Stimulated activated CD8-positive, alpha-beta memory T cell treated with anti-CD3 and anti-CD28 coated beads, Interleukin-12 subunit alpha, Interleukin-12 subunit beta, amount 100 ng/mL, for 1 hour (primary cell): ENCODE measurements around the gene SLC16A2.
"Not testable (repeated sequence)": the region's sequence is repeated elsewhere in the genome, so short reads cannot be mapped to it uniquely, and the experiment has no call there.

Experiments
- DNase-seq: peaks from one replicate; pipeline ENCODE4 v3.0.0-alpha.2; 2020; ENCODE audit warnings: low read depth

The SLC16A2 gene

DNA sequence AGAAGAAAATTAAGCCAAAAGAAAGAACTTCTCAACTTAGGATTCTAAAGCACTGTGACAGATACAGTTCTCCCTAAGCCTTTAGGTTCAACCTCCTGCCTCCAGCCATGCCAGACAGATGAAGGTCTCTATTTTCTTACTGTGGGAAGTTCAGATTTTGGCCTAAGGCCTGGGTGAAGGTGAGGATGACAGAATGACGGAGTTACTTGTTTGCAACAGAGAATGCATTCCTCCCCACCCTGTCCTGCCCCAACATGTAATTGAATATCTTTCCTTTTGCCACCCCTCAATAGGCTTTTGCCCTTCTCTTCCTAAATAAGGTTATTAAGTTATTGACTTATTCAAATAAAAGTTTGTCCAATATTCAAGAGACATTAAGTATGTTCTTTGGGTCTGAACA, 25.6 kb downstream of the SLC16A2 start:
- DNase-seq: no peak

DNA sequence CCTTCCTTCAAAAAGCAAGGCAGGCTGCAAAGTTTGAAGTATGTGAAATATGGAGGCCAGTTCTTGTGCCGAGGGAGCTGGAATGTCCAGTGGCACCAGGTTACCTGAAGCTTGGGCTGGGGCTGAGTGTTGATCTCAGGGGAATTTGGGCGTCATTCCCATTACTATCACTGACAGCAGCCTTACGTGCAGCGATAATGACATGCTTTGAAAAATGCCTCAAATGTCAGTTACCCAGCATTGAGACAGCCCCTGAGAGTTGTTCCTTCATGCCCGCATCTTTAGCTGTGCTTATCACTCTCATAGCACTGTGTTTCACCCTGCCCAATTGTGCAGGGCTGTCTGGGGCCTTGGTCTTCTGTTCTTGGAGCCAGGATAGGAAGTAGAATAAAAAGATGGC, 27.4 kb downstream of the SLC16A2 start:
- DNase-seq: no peak

DNA sequence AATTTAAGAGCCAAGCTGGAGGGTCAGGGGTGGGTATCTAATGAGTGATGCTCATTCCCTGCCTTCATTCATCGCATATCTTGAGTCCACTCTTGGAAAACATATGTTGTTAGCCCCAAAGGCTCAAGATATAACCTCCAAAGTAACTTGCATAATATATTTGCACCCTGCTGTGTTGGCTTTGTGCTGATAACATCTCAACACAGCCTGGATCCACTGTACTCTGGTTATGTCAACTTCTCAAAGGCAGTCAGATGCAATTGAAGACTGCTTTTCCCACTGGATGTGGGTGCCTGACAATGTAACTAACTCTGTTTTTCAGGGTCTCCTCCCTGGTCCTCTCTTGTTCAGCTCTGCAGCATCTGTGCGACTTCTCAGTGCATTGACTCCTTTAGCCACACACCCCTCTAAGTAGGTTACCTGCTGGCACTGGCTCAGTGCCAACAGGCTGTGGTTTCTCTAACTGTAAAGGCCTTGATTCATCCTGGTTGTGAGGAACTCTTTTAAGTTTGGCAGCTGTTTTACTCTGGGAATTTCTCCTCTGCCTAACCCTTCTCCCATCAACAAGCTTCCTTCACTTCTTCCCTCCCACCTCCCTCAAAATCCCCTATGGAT, 28.1 kb downstream of the SLC16A2 start:
- DNase-seq: no peak

DNA sequence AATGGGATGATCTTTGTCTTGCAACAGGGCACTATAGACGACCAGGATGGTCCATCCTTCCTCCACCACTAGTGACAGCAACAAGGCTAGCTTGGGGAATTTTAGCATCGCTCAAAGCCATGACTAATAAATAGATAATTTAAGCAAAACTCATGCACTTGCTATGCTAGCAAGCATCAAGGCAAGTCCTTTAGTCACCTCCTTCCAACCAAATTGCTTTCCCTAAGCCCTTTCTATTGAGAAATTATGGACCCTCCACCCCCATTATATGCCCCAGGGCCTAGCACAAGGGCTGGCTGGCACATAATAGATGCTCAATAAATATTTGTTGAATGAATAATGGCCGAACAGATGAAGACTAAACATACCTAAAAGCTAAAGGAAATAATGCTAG, 28.6 kb downstream of the SLC16A2 start:
- DNase-seq: no peak

DNA sequence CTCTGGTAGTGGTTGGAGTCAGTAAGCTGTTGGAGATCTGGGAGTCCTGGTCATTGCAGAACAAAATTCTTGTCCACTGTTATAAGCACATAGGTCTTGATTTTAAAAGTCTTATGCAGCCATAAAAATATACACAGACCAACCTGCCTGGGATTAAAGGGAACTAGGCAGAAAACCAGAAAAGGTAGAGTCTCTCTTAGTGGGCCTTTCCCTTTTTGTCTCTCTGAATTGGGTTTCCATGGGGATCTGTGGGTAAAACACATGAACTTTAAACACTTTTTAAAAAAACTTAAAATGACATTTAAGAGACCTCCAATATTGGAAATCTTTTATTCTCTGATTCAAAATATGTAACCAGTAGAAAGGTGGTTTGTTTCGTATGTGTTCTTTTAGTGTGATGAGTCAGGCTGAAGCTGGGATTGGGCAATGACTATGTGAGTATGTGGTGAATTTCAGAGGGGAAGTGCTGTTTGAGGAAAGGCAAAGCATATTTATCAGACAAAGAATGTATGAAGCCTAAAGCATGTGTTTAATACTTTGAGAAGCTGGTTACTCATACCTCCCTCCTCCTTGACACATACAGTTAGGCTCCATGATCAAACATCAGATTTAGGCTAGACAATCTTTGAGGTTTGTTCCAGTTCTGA, 29.6 kb downstream of the SLC16A2 start:
- no peak for DNase-seq

DNA sequence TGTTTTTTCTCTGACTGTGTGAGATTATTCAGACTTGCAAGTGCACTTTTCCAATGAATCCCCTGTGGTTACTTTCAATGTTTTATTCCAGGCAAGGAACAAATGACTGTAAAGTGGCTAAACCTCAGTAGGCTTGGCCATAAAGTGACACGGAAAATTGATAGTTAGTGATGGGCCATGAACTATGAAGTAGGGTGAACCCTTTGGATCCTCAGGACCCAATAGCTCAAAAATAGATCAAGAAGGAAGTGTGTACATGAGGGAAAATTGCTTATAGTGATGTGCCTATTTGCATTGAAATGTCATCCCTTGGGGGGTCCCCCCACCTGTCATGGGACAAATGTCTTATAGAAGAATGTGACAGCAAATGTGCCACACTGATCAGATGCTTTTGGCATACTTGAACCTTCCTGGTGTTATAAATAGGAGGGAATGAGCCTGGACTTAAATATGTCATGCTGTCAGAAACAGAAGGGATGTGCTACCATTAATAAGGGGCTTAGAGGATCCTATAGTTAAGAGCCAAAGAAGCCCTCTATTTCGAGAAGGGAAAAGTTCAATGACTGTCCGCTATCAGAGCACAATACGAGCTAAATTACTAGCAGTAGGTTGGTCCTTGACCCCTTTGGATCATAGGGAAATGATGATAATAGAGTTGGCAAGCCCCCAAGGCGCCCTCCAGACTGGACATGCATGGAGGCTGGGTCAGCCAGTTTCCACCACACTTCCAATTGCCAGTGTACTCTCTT, 30.3 kb downstream of the SLC16A2 start:
- no peak for DNase-seq

DNA sequence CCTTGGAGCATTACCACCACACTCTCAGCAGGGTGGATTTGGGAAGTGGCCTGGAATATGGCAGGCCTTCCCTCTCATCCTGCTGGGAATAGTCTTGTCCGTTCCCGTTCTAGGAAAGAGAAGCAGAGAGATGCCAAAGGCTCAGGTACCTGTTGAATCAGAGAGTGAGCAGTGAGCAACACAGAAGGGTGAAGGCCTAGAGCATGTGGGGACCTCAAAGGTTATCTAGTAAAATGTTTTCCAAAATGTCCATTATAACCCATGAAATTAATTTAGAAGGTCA, 30.8 kb downstream of the SLC16A2 start:
- no peak for DNase-seq

DNA sequence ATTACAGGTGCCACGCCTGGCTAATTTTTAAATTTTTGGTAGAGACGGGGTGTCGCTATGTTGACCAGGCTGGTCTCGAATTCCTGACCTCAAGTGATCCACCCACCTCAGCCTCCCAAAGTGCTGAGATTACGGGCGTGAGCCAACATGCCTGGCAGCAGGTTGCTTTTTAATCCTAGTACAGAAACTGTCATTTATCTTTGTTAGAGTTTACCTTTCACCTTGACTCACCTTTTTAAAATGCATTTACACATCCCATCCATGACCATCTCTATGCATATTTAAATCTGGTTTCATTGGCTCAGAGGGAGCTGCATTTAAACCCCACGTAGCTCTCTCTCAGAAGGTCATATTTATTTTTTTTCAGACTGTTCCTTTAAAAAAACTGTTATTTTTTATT, 31.9 kb downstream of the SLC16A2 start:
- no peak for DNase-seq

DNA sequence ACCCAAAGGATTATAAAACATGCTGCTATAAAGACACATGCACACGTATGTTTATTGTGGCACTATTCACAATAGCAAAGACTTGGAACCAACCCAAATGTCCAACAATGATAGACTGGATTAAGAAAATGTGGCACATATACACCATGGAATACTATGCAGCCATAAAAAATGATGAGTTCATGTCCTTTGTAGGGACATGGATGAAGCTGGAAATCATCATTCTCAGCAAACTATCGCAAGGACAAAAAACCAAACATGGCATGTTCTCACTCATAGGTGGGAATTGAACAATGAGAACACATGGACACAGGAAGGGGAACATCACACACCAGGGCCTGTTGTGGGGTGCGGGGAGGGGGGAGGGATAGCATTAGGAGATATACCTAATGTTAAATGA, 32.9 kb downstream of the SLC16A2 start:
- DNase-seq: not testable (repeated sequence)

DNA sequence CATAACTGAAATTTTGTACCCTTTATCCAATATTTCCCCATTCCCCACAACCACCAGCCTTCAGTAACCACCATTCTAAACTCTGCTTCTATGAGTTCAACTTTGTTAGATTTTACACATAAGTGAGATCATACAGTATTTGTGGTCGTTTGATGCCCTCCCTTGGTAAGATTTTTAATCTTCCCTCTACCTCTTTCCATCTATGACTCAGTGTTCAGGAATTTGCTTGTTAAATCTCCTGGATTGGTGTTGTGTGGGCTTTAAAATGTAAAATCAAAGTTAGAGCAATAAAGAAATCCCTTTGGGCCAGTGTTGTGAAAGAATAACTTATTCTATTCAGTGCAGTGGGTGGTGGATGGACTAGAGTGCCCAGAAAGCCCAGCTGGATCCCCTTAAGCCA, 37.4 kb downstream of the SLC16A2 start:
- DNase-seq: no peak

DNA sequence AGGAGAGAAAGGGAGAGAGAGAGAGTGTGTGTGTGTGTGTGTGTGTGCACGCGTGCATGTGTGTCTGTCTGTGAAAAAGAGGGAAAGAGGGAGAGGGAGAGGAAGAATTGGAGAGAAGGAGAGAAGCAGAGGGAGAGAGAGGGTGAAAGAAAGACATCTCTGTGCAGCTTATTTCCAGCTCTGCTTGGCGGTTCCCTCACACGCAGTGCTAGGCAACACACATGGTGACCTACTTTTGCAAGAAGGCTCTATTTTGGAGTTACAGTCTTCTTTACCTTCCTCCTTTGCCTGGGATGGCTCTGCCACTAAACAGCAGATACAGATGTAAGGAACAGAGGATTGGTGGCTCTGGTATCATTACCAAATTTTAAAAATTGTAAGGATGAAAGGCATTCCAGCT, 40.1 kb downstream of the SLC16A2 start:
- DNase-seq: no peak

DNA sequence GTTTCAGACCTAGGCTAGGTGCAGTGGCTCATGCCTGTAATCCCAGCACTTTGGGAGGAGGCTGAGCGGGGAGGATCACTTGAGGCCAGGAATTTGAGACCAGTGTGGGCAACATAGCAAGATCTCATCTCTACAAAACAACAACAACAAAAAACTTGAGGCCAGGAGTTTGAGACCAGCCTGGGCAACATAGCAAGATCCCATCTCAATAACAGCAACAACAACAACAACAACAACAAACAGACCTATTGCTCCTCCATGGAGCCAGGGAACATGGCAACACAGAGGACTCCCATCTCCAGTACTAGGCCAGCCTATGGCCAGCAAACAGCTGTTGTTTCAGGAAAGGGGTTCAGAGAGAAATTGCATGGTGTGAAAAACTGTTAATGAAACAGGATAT, 43.4 kb downstream of the SLC16A2 start:
- no peak for DNase-seq

DNA sequence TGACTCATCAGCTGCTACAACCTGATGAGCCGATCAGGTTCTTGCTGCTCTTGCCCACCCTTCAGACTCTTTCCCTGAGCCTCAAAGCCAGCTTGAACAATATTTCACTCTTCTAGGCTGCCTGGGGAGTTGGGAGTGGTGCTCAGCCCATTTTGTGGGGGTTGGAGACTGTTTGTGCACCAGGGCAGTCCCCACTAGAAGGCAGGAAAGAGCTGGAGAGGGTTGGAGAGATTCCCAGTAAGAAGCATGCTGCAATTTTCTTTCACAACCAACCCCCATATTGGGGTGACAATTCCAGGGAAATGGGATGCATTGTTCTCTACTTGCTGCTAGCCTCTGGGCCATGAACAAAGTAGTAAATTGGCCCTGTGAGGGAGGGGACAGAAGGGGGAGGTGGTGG, 44.1 kb downstream of the SLC16A2 start:
- no peak for DNase-seq

DNA sequence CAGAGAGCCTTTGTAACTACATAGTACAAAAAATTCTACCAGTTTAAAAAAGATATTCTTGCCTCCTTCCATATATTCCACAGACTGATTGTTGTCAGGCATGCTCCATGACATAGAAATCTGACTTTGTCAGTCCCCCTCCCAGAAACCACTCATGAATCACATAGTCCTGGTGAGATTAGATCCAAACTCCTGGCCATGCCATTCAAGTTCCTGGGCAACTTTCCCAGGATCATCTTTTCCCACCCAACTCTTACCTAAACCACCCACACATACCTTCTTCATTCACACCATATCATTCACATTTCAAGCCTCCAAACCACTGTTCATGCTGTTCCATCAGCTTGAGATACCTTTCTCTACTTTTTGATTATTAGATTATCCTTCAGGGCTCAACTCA, 46.4 kb downstream of the SLC16A2 start:
- no peak for DNase-seq

DNA sequence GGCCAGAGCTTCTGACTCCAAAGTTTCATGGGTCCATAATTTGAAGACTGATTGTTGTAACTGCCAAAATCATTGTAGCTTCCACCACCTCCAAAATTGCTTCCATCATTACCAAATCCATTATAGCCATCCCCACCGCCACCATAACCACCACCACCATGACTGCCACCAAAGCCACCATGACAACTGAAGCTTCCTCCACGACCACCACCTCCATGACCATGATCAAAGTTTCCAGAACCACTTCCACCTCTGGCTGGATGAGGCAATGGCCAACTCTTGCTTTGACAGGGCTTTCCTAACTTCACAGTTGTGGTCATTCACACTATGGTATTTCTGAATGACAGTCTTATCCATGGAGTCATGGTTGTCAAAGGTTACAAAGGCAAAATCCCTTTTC, 51.8 kb downstream of the SLC16A2 start:
- DNase-seq: not testable (repeated sequence)

DNA sequence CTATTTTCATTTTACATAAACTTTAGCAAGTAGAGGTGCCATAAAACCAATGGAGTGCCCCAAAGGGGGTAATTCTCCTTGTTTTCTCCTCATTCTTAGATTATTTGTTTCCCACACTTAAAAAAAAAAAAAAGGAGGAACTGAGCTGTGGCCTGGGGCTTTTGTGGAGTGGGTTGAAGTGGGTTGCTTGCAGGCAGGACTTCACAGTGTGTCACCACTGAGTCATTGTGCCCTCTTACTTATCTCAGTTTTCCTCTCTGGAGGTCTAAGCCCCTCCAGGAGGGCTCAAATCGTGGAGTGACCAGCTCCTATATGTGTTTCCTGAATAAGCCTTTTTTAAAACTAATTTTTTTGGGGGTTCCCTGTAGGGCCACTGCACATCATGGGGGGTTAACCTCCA, 69.0 kb downstream of the SLC16A2 start:
- no peak for DNase-seq

DNA sequence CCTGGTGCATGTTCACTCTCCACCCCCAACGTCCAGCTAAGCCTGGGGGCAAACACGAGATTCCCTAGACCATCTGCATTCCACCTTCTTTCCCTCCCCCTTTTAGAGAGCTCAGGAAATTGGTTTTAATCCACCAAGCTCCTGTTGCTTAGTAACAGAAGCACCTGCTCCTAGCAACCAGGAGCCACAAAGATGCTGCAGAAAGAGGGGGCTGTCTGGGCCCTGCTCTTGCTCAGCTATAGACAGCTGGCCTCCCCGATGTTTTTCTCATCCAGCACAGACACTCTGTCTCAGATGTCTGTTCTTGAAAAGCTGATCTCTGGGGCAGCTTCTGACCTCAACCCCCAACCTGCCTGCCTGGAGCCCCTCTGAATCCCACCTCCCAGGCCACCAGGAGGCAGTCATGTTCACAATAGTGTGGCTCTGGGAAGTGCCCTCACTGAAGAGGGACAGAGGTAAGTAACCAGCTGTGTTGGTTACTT, 71.5 kb downstream of the SLC16A2 start:
- DNase-seq: peak; percentile 1

DNA sequence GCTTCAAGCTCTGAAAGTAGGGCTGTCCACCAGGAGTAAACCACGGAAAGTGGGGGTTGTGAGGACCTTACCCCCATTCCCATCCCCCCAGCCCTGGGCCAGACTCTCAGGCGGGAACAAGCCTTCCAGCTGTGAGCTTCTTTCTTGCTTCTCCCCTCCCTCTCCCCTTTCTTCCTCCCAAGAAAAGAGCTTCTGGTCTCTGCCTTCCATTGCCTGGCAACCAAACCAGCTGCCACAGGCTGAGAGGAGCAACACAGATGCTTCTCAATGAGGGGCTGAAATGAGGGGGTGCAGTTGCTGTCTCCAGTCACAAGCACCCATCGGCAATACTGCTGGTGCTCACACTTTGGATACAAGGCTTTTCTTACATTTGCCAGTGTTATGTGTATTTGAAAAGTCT, 72.5 kb downstream of the SLC16A2 start:
- no peak for DNase-seq

DNA sequence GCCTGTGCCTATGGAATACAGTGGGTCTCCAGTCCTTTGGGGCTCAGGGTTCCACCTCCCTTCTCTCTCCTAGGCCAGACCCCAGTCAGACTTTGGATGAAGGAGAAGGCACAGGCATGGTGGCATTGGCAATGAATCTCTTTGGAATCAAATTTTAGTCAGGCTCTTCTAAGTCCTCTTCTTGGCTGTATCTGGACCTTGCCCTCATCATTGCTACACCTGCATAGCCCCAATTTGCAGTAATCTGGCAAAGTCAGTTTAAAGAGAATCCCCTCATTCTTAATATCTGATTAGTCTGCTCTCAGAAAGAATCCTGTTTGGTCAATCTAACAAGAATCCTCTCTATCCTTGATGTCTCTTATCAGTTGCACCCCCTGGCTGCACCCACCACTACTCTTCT, 77.6 kb downstream of the SLC16A2 start:
- DNase-seq: no peak

DNA sequence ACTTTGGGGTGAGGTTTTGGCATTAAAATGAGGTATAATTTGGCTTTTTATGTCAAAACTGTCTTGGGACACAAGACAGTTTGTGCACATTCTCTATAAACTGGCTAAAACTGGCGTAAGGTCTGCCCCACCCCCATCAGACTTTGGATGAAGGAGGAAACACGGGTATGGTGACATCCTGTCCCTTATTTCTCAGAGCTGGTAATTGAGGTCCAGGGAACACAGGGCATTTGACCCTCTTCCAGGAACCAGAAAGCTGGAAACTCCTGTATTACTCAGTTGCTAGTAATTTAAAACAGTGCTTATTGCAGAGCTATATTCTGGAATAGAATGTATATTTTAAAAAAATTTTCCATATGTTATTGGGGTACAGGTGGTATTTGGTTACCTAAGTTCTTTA, 78.8 kb downstream of the SLC16A2 start:
- DNase-seq: no peak

DNA sequence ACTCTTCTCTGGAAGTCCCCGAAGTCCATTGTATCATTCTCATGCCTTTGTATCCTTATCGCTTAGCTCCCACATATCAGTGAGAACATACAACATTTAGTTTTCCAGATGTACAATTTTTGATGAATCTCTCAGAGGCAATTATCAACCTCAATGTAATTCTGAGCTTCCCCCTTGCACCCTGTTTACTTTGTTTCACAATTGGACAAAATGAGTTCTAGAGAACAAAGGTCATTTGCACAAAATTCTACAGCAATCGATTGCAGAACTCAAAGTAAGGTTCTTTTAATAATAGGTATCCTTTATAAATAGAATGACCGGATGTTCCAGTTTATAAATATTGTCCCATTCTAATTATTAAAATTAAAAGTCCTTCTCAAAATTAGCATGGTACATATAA, 79.3 kb downstream of the SLC16A2 start:
- no peak for DNase-seq

DNA sequence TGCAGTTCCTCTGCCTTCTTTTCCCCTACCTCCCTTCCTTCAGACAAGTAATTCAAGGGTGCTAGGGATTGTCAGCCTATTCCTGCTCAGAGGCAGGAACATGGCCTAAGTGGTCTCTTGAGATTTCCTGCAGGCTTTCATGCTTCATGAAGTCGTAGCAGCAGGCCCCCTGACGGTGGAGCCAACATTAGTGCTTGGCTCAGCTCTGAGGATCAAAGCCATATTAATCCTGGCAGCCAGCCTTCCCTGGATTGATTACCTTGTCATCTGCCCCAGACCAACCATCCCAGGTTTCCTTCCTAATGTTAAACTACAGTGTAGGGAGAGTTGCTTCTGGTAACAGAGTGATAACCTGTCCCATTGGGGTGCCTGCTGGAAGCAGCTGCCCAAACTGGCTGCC, 84.1 kb downstream of the SLC16A2 start:
- no peak for DNase-seq

DNA sequence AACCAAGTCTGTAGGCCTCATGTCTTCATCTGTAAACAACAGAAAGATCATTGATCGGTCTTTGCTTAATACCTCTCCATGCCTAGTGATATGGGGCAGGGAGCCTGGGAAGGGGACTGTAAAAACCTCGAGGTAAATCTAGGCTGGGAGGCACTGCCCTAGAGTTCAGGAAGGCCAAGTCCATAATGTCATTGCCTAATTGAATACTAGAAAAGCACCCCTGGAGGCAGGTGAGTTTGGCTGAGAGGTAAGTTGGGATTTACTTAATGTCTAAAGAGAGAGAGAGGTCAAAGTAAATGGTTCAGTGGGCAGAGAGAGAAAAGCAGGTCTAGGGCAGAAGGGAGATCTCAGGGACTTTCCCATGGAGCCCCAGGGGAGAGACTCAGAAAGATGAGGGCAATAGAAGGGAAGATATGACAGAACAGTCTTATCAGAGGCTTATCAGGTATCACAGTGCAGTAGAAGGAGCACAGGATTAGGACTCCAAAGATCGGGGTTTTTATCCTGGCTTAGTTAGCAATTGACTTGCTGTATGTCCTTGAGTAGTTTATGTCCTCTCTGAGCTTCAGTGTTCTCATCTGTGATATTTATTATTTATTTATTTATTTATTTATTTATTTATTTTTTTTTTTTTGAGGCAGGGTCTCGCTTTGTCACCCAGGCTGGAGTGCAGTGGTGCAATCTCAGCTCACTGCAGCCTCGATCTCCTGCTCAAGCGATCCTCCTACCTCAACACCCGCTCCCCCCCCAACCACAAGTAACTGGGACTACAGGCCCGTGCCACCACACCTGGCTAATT, 85.2 kb downstream of the SLC16A2 start:
- no peak for DNase-seq
